HG03064 (cell line): ENCODE data around the gene XPR1.

Experiments used
- ATAC-seq: cut with Tn5 transposase; IDR thresholded peaks from one replicate; pipeline ENCODE4 v1.9.1; 2021; ENCODE audit warnings: low read depth; ENCODE audit not compliant: unreplicated experiment

XPR1 gene

DNA sequence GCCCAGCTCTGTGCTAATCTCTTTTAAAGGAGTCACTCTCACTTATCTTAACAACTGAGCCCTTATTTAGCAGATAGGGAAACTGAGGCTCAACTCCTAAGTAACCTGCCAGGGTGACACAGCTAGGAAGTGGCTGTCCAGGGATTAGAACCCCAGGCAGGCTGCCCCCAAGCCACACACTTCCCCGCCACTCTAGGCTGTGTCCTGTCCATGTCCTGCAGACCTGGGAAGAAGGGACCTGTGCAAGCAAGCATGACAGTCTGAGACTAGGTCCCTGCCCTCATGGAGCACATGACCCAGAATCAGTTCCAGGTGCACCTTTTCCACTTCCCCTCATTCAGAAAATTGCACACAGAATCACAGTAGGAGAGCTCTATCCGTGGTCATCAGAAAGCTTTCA lies 293.1 kb downstream of the XPR1 start:
- ATAC-seq, result no peak

DNA sequence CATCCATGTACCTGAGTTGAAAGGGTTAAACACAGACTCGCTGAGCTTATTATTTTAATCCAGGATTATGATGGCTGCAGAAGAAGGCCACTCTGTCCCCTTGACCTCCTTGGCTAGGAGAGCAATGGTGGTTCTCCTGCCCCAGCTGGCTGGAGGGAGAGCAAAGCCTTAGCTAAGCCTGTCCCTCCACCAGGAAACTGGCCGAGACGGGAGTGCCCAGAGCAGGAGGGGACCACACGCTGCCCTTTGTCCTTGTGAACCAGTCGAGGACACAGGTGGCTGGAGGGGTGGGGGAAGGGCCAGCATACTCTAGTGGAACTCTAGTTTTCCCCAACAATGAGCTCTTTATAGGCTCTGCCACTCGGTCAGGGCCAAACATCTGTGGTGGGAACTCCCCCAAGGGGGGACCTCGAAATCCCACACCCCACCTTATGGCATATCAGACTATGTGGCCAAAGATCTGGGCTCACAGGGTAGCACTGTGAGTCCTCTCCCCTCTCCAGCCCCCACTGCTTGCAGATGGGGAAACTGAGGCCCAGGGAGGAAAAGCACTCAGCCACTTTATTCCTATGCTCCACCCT lies 293.7 kb downstream of the XPR1 start:
- no peak for ATAC-seq

DNA sequence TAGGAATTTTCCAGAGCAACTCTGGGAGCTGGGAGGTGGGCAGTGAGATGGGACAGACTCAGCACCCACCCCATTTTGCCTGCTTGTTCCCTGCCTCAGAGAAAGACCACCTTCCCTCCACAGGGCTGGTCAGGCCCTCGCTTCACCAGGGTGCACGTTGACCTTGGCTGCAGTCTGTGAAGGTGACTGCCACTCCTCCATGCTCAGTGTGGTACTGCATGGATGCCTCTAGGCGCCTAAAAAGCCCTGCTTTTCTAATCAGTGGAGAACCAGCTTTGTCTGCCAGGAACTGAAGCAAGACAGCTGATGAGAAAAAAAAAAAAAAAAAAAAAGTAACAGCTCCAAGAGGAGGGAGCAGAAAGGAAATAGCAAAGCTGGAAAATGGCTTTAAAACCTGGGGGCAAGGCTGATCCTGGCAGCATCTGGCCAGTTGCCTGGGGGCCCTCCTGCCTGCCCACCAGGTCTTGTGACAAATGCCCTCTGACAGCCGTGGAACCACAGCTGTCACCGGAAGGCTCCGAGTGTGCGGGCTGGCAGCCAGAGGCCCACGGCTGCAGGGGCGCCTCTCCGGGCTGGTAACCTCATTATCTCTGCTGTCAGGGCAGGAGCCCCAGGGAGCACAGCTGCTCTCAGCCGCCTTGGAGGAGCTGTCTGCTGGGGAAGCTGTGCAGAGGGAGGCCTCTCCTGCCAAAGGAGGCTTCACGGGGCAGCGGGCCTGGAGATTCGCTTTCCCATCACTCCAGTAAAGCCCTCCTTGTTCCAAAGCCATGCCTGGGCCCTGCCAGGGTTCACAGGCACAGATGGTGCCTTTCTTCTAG lies 294.6 kb downstream of the XPR1 start:
- ATAC-seq, result peak; percentile 60

- no peak for ATAC-seq
Observed at GRCh38 chr1:180927348-180927747, 295.5 kb downstream of the XPR1 start.

DNA sequence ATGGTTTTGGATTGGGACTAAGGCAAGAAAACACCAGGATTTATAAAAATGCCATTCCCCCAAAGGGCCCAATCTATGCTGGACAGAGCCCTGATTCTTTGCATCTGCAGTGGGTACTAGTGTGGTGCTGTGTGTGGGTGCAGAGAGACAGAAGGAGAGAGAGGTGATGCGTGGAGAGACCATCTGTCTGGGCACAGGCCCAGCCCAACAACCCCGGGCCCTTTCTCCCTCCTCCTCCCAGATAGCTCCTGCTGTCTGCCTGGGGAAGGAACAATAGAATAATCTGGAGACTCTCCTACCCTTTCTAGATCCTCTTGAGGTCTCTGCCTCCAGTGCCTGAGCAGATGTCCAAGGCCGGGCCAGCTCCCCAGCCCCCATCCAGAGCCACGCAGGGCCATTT lies 296.0 kb downstream of the XPR1 start:
- ATAC-seq, result no peak

DNA sequence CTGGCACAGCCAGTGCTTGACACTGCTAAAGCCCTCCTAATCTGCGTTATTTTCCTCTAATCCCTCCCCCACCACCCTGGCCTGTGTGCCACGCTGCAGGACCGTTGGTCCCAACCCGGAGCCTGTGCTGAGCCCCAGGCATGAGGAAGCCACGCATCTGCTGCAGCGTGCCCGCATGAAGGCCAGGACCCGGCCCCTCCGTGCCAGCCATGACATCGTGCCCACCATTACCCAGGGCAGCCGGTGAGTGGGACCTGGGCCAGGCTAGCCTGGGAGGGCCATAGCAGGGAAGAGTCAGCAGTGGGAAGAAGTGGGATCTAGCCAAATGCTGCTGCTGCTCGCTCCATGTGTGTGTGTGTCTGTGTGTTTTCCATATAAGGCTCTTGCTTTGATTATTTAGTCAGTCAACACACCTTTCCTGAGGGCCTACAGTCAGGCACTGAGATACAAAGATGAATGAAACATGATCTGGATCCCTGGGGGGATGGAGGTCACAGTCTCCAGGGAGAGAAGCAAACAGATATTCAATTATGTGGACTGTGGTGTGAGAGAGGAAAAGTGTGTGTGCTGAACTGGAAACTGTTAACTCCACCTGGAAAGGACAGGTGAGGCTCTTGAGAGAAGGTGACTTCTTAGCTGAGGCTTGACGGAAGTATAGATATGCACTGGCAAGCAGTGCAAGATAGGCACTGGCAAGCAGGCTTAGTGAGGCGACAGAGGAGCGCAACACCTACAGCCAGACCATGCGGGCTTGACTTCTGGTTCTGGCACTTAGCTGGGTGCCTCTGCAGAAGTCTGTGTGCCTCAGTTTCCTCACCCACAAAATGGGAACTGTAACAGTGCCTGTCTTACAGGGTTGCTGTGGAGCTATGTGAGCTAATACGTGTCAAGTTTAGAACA lies 296.8 kb downstream of the XPR1 start:
- ATAC-seq, result no peak

DNA sequence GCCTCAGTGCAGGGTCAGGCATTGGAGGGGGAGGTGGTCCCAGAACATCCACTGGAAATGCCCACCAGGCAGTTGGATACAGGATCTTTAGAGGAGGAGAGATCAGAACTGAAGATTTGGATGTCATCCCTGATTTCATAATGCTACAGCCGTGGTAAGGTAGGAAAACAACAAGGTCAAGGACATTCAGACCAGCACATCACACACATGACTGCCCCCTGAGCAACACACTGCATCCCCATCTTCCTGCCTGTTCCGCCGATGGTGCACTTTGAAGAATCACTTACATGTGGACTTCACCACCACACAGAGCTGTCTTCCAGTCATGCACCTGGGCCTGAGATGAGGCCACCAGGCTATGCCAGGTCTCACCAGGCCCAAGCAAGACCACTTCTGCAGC lies 297.6 kb downstream of the XPR1 start:
- no peak for ATAC-seq

DNA sequence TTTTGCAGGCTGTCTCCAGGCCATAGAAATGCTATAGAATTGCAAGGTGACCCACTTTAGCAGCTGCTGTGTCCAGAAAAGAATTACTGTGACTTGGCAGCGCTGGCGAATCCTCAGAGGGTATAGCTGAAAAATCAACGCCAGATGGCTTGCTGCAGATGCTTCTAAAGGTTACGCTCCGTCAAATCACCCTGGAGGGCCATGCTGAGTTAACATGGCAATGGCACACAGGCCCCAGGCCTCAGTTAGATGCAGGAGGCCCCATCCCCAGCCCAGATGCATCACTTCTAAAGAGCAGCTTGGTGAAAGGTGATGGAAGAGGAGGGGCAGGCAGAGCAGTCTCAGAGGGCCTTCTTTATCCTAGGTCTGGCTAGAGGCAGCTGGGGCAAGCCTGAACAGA lies 298.9 kb downstream of the XPR1 start:
- ATAC-seq, result no peak

- no peak for ATAC-seq
Observed at GRCh38 chr1:180931529-180931928, 299.7 kb downstream of the XPR1 start.

GRCh38 chr1:180932378-180932777 lies 300.6 kb downstream of the XPR1 start:
- ATAC-seq, result no peak

DNA sequence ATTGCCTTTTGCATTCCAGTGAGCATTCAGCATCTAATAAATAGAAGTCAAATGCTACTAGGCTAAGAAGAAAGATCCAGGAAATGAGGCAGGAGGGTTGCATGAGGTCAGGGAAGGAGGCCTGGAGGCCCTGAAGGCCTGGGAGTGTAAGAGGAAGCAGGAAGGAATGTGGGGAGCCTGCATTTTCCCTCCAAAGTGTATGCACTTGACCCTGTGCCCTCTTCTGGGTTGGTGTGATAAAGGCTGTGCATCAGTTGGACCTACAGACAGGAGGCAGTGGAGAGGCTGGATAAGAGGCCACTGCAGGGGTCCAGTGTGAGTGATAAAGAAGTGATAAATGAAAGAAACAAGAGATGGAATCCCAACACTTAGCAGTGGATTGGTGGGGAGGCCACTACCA lies 301.3 kb downstream of the XPR1 start:
- ATAC-seq, result no peak

DNA sequence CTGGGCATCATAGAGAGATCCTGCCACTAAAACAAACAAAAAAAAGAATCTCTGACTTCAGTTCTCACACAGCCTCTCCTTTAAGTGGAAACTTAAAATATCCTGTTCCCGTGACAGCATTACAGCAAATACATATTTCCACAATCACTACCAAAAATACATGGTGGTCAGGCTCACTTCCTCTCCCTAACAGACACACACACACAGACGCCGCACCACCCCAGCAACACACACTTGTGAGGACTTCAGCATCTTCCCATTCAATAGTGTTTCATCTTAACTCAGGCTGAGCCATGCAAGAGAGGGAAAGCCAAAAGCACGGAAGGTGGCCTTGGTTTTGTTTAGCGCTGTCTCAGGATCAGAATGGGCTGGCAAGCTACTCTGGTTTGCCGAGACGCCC lies 302.7 kb downstream of the XPR1 start:
- ATAC-seq, result no peak

- no peak for ATAC-seq
Observed at GRCh38 chr1:180935326-180936109, 303.7 kb downstream of the XPR1 start.

DNA sequence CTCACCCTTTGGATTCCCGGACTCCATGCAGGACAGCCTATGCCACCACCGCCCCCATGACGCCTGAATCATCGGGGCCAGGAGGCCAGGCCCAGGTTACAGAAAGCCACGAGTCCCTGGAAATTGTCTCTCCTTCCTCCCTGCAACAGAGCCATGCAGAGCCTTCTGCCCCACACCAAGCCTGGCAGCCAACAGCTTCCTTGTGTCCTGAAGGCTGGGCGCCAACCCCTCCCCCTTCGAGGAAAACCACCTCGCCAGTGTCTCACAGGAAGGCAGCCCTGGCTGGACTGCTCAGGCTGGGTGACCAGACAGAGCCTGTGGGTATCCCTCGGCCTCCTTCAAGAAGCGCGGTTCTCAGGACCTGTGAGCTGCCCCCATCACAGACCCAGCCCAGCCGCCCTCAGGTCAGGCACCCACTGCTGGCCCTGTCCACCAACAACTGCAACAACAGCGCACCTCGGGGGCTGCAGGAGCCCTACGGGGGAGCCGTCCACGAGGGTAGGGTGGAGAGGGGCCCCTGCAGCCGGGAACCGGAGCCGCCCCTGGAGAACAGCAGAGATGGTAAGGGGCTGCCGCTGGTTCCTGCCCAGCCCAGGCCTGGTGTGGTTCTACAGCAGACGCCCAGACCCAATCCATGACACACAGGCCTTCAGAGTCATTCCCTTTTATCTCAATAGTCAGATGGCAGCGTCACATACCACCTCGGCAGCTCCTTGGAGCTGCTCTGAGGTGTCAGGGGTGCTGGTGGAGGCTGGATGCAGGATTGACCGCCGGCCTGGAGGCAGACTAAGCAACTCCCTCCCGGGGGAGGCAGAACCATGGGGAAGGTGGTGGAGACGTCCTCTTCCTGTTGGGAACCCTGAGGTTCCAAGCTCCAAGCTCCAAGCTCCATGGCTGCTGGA lies 304.5 kb downstream of the XPR1 start:
- no peak for ATAC-seq

DNA sequence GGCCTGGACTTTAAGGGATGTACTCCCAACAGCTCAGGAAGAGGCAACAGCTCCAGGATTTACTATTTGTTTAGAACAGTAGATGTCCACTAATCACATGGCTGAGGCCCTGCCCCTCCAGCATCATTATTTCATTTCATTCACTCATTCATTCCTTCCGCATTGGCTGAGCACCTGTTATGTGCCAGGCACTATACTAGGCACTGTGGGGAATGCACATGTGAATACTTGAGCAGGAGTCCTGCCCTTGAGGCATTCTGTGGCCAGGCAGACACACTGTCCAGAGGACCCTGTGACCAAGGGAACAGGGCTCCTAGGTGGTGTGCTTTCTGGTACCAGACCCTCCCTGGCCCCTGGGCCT lies 305.2 kb downstream of the XPR1 start:
- no peak for ATAC-seq

- no peak for ATAC-seq
Observed at GRCh38 chr1:180937624-180938225, 305.9 kb downstream of the XPR1 start.

DNA sequence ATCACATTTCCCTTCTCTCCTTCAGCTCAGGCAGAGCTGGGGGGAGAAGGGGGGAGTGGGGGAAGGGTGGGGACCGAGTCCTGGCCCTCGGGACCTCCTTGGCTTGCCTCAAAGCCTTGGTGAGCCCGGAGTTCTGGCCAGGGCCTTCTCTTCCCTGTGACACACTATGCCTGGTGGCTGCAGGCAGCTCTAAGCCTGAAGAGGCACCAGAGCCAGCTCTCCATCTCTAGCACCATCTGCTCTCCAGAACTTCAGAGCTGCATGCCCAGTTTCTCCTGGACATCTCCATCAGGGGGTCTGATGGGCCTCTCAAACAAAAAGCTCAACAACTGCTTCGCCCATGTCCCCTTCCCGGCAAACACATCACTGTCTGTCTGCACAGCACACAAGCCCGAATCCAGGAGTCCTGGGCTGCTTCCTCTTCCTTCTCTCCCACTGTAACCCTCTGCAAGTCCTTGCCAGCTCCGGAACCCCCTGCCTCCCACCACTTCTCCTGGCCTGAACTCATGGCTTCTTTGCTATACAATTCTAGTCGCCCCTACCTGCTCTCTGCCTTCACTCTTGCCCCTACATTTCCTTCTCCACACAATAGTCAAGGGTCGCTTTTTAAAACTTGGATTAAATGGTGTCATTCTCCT lies 307.4 kb downstream of the XPR1 start:
- ATAC-seq, result no peak

GRCh38 chr1:180939711-180940103 lies 307.9 kb downstream of the XPR1 start:
- ATAC-seq, result no peak
